ENCODE data around the gene PRSS58.

DNA sequence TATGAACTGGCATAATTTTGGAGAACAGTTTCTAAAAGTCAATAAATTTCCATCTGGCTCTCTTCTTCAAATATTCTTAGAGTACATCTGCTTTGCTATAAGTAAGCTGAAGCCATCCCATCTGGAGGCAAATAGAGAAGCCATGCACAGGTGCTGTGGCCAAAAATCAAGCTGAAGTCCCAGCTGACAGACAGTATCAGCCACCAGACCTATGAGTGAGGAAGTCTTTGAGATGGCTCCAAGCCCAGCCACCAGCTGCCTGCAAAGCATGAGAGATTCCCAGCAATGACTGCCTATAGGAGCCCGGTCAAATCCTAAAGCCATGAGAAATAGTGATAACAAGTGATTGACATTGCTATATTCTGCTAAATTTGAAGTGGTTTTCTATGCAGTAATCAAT, 21.7 kb upstream of the PRSS58 start:
- TF ChIP-seq, protein P1, sequence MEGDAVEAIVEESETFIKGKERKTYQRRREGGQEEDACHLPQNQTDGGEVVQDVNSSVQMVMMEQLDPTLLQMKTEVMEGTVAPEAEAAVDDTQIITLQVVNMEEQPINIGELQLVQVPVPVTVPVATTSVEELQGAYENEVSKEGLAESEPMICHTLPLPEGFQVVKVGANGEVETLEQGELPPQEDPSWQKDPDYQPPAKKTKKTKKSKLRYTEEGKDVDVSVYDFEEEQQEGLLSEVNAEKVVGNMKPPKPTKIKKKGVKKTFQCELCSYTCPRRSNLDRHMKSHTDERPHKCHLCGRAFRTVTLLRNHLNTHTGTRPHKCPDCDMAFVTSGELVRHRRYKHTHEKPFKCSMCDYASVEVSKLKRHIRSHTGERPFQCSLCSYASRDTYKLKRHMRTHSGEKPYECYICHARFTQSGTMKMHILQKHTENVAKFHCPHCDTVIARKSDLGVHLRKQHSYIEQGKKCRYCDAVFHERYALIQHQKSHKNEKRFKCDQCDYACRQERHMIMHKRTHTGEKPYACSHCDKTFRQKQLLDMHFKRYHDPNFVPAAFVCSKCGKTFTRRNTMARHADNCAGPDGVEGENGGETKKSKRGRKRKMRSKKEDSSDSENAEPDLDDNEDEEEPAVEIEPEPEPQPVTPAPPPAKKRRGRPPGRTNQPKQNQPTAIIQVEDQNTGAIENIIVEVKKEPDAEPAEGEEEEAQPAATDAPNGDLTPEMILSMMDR (IDR thresholded peaks at IDR 0.05) = no peak
- no peak for TF ChIP-seq POLR2A (IDR thresholded peaks at IDR 0.05)
